ENCODE data around the gene TPCN1. TPM values are rescaled to one million over a fixed set of nuclear protein-coding genes. Genes with fewer than 3 reads are reported as not detected.

TPCN1 gene
- total RNA-seq, 6 experiments from 2014 or later: 18.0 to 34.6 (median 28.3) TPM

DNA sequence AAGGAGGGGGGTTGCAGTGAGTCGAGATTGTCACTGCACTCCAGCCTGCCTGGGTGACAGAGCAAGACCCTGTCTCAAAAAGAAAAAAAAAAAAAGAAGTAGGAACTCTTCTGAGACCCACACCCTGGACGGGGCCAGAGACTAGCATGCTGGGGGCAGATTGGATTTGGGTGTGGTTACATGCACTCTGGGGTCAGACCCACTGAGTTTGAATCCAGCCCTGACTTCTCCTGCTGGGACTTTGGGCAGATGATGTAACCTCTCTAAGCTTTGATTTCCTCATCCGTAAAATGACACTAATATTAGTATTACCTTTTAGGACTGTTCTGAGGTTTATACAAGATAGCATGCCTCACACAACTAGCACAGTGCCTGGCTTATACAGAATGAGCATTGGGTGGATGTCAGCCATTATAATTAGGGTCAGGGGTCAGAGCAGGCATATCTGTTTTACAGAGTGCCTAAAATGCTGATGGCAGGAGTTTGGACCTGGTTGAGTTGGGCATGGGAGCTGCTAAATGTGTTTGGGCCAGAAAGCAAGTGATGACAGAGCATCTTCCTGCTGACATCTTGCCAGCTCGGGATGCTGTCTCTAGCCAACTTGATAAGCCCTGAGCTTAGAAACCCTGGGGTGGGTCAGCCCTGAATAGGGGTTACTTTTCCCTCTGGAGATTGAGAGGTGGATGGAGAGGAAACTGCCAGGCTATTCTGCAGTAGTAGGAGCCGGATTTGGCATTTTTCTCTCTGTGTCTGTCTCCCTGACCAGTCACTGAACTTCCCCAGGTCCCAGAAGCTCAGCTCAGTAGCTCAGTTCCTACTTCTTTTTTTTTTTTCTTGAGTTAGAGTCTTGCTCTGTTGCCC is 15.5 kb downstream of the TPCN1 start:
- intact Hi-C loops (cut with DNase I): no loop called here
- peak in 1 of 3 donors; percentile 70 for DNase-seq
- TF ChIP-seq POLR2A (IDR thresholded peaks at IDR 0.05): no peak
- TF ChIP-seq, protein P1, sequence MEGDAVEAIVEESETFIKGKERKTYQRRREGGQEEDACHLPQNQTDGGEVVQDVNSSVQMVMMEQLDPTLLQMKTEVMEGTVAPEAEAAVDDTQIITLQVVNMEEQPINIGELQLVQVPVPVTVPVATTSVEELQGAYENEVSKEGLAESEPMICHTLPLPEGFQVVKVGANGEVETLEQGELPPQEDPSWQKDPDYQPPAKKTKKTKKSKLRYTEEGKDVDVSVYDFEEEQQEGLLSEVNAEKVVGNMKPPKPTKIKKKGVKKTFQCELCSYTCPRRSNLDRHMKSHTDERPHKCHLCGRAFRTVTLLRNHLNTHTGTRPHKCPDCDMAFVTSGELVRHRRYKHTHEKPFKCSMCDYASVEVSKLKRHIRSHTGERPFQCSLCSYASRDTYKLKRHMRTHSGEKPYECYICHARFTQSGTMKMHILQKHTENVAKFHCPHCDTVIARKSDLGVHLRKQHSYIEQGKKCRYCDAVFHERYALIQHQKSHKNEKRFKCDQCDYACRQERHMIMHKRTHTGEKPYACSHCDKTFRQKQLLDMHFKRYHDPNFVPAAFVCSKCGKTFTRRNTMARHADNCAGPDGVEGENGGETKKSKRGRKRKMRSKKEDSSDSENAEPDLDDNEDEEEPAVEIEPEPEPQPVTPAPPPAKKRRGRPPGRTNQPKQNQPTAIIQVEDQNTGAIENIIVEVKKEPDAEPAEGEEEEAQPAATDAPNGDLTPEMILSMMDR (IDR thresholded peaks at IDR 0.05): no peak
- peaks cover 0 to 63% (median 23%) of the 10 kb centered on the region in 4 donors for H3K4me1 ChIP-seq
- no peaks in the 10 kb centered on the region for H3K9me3 ChIP-seq
- peak overlapping the region; percentile 23 to 68 (median 51) for H3K27ac ChIP-seq
- no peak overlapping the region for H3K4me3 ChIP-seq
- WGBS (ENCODE audit: insufficient coverage, low coverage, low lambda C conversion rate, missing lambda C conversion rate): 13% methylated on average over 4 of the region's 5 CpGs
- no peaks in the 10 kb centered on the region for H3K27me3 ChIP-seq
- peaks cover 0 to 30% (median 12%) of the 10 kb centered on the region in 4 donors for H3K36me3 ChIP-seq
- peak; percentile 61 to 66 (median 63) for ATAC-seq

DNA sequence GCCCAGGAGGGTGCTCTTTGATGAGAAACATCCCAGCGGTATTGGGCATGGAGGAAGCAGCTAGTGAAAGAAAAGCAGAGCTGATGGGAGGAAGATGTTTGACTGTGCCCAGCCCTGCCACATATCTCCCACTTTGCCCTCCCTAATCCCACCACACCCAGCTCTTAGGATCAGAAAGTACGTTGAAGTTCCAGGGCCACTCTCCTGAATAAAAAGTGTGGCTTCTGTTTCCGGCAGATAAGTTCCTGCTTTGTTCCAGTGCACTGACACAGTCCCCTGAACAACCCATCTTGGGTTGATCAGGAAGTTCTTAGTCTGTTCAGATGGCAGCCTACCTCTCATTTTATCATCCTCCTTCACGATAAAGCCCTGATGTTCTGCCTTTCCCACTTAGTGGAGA is 16.5 kb downstream of the TPCN1 start:
- Histone ChIP-seq H3K36me3 (peaks cover 0 to 24% (median 9%) of the 10 kb centered on the region in 4 donors), H3K9me3 (no peaks in the 10 kb centered on the region), H3K4me3 (no peak overlapping the region), H3K4me1 (peaks cover 0 to 73% (median 27%) of the 10 kb centered on the region in 4 donors), H3K27ac (peak overlapping the region in 1 of 3 donors; percentile 1), H3K27me3 (no peaks in the 10 kb centered on the region)
- TF ChIP-seq, protein P1 (IDR thresholded peaks at IDR 0.05): no peak
- no peak for TF ChIP-seq POLR2A (IDR thresholded peaks at IDR 0.05)
- DNase-seq (peak in 1 of 3 donors; percentile 23), ATAC-seq (peak in 1 of 4 donors; percentile 5)
- 62% methylated on average over 4 of the region's 4 CpGs for WGBS (ENCODE audit: insufficient coverage, low coverage, low lambda C conversion rate, missing lambda C conversion rate)
- intact Hi-C loops (cut with DNase I): no loop called here

DNA sequence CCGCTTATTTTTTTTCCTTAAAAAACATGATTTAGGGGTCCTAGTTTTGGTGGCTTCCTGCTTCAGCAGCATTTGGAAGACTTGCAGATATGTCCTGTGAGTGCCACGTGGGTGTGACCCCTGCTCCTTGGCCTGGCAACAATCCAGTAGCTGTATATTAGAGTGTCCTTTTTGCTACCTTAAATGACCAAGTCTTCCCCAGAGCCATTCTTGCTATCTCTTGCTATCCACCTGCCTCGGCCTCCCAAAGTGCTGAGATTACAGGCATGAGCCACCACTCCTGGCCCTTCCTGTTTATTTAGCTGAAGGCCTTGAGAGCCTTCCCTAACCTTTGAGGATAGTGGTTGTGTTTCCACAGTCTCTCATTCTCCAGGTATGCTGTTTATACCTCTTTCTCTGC is 17.0 kb downstream of the TPCN1 start:
- H3K27ac ChIP-seq: peak overlapping the region in 1 of 3 donors; percentile 1
- no peak for TF ChIP-seq POLR2A (IDR thresholded peaks at IDR 0.05)
- TF ChIP-seq, protein P1 (IDR thresholded peaks at IDR 0.05): no peak
- H3K9me3 ChIP-seq: no peaks in the 10 kb centered on the region
- intact Hi-C loops (cut with DNase I): no loop called here
- WGBS (ENCODE audit: insufficient coverage, low coverage, low lambda C conversion rate, missing lambda C conversion rate): 33% methylated on average over 3 of the region's 3 CpGs
- no peak overlapping the region for H3K4me3 ChIP-seq
- no peak for ATAC-seq
- DNase-seq: no peak
- peaks cover 0 to 75% (median 27%) of the 10 kb centered on the region in 4 donors for H3K4me1 ChIP-seq
- H3K36me3 ChIP-seq: peaks cover 0 to 19% (median 6%) of the 10 kb centered on the region in 4 donors
- no peaks in the 10 kb centered on the region for H3K27me3 ChIP-seq

DNA sequence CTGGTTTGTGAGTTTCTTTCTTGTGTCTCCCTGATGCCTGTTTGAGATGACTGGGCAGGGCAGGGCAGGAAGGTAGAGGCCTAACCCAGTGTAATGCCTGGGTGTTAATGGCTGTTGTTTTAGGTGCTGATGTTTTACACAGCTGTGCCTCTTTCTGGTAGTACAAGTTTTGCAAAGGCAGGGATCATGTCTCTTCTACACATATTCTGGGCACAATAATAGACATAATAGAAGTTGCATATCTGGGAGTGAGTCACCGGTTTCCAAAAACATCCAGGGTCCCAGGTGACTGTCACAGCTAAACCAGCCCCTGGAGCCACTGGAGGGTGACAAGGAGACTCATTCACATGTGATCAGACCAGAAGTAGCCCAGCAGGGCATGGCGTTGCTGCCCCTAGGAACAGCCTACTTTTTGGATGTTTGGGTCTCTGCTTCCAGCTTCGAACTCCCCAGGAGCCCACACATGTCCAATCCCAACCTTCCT is 18.1 kb downstream of the TPCN1 start:
- H3K9me3 ChIP-seq: no peaks in the 10 kb centered on the region
- peaks cover 0 to 13% (median 4%) of the 10 kb centered on the region in 4 donors for H3K36me3 ChIP-seq
- peaks cover 0 to 77% (median 31%) of the 10 kb centered on the region in 4 donors for H3K4me1 ChIP-seq
- DNase-seq: no peak
- H3K4me3 ChIP-seq: no peak overlapping the region
- no peak for TF ChIP-seq POLR2A (IDR thresholded peaks at IDR 0.05)
- TF ChIP-seq, protein P1 (IDR thresholded peaks at IDR 0.05): no peak
- intact Hi-C loops (cut with DNase I): no loop called here
- H3K27me3 ChIP-seq: no peaks in the 10 kb centered on the region
- no peak for ATAC-seq
- peak overlapping the region; percentile 29 to 70 (median 64) for H3K27ac ChIP-seq
- WGBS (ENCODE audit: insufficient coverage, low coverage, low lambda C conversion rate, missing lambda C conversion rate): 87% methylated on average over 3 of the region's 3 CpGs
